VCaP (cell line): ENCODE results near the gene CYFIP2.

Source experiments
- H3K27ac ChIP-seq: fragments of 450-650 bp; 2 replicates; pipeline ENCODE4 v1.5.1; 2017
- CTCF ChIP-seq: fragments of 450-650 bp; conservative IDR thresholded peaks from 2 replicates; pipeline ENCODE4 v1.5.1; 2017; ENCODE audit warnings: mild to moderate bottlenecking, moderate library complexity

Gene CYFIP2

GRCh38 chr5:157290156-157290980 is 24.4 kb downstream of the CYFIP2 start:
- no peak for TF ChIP-seq CTCF
- H3K27ac ChIP-seq = no peak overlapping the region

GRCh38 chr5:157290981-157291711 is 25.2 kb downstream of the CYFIP2 start:
- TF ChIP-seq CTCF = no peak
- no peak overlapping the region for H3K27ac ChIP-seq

GRCh38 chr5:157292599-157292998 is 26.7 kb downstream of the CYFIP2 start:
- no peak overlapping the region for H3K27ac ChIP-seq
- TF ChIP-seq CTCF = no peak

DNA sequence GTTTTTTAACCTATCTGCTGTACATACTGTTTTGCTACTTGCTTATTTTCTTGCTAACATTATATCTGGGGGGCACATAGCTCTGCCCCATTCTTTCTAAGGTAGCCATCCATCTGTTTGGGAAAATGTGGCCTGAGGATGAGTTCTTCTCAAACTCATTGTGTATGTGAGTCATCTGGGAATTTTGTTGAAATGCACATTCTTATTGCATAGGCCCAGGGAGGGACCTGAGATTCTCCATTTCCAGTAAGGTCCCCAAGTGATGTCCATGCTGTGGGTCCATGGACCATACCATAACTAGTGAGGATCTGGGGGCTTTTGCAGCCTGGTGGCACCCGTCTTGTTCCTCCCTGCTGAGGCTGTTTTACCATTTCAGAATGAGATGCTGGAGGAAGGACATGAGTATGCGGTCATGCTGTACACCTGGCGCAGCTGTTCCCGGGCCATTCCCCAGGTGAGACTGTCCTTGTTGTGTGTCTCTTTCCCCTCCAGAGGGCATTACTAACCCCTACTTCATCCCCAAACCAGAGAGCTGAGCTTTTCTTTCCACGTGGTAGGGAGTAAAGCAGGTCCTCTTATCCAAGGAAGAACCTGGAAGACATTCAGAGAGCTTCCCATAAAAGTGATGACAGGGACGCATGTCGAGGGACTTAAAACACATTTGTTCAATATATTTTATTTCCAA is 28.6 kb downstream of the CYFIP2 start:
- TF ChIP-seq CTCF = no peak; the same call in 1 of the 2 replicates
- H3K27ac ChIP-seq = peak overlapping the region; percentile 31; the same call in 1 of the 2 replicates

GRCh38 chr5:157295247-157295646 is 29.3 kb downstream of the CYFIP2 start:
- H3K27ac ChIP-seq = peak overlapping the region; percentile 31; the same call in 1 of the 2 replicates
- TF ChIP-seq CTCF = no peak

DNA sequence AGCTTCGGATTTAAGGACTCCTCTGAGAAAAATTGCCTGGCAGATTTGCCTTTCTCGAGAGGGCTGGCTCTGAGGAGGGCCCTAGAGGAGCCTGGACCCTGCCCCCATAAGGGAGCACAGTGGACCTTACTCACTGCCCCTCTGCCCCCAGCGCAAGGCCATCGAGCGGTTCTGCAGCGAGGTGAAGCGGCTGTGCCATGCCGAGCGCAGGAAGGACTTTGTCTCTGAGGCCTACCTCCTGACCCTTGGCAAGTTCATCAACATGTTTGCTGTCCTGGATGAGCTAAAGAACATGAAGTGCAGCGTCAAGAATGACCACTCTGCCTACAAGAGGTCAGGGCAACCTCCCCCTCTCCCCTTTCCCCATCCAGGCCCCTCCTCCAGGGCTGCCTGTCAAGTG is 34.6 kb downstream of the CYFIP2 start:
- no peak for TF ChIP-seq CTCF
- H3K27ac ChIP-seq = no peak overlapping the region

GRCh38 chr5:157301066-157301465 is 35.1 kb downstream of the CYFIP2 start:
- no peak for TF ChIP-seq CTCF

More at GRCh38 chr5:157301066-157301465, 35.1 kb downstream of the CYFIP2 start:
- no peak overlapping the region for H3K27ac ChIP-seq
